HEK293 (cell line): ENCODE results near the gene ZYG11B.

Experiments used
- ZNF140 ChIP-seq: fragments of 450-650 bp; formaldehyde crosslinking; IDR thresholded peaks from 2 replicates; pipeline ENCODE4 v1.5.1; 2016; ENCODE audit warnings: missing biosample characterization, missing genetic modification characterization
- ZNF549 ChIP-seq: fragments of 450-650 bp; IDR thresholded peaks from 2 replicates; pipeline ENCODE4 v1.5.1; 2018; ENCODE audit warnings: missing biosample characterization, missing genetic modification characterization, mild to moderate bottlenecking, inconsistent platforms, moderate library complexity

GRCh38 chr1:52741259-52741658 lies 15.0 kb downstream of the ZYG11B start:
- TF ChIP-seq ZNF140 (tag by site-specific recombination) (no peak), ZNF549 (tag by site-specific recombination) (no peak)
